Mucosa of stomach (tissue), 1 donor: ENCODE results near the gene LCN2.
A peak's percentile ranks its signal among the peaks of the same experiment; 100 is the strongest.

Experiments
- H3K27me3 ChIP-seq: one replicate; pipeline ENCODE4 v1.7.0; 2013; ENCODE audit warnings: mild to moderate bottlenecking, low read length; ENCODE audit not compliant: control insufficient read depth, insufficient read depth
- H3K36me3 ChIP-seq: one replicate; pipeline ENCODE4 v1.7.0; 2013; ENCODE audit warnings: low read length; ENCODE audit not compliant: control insufficient read depth, insufficient read depth
- H3K4me1 ChIP-seq: one replicate; pipeline ENCODE4 v1.7.0; 2013; ENCODE audit warnings: mild to moderate bottlenecking, low read length; ENCODE audit not compliant: control insufficient read depth, insufficient read depth
- H3K4me3 ChIP-seq: one replicate; pipeline ENCODE4 v1.7.0; 2013; ENCODE audit warnings: low read length
- H3K9ac ChIP-seq: one replicate; pipeline ENCODE4 v1.7.0; 2013; ENCODE audit warnings: mild to moderate bottlenecking, low read length, moderate library complexity
- H3K9me3 ChIP-seq: one replicate; pipeline ENCODE4 v1.7.0; 2013; ENCODE audit warnings: mild to moderate bottlenecking, low read length, moderate library complexity; ENCODE audit not compliant: control insufficient read depth
- donor health status: Pancreatic carcinoma.

Gene LCN2

GRCh38 chr9:128188209-128188608, 39.0 kb downstream of the LCN2 start:
- Histone ChIP-seq H3K9me3 (no peaks in the 10 kb centered on the region), H3K4me1 (peaks cover 15% of the 10 kb centered on the region), H3K27me3 (no peaks in the 10 kb centered on the region), H3K36me3 (no peaks in the 10 kb centered on the region), H3K9ac (no peak overlapping the region), H3K4me3 (no peak overlapping the region)

- H3K36me3 ChIP-seq: no peaks in the 10 kb centered on the region
- no peak overlapping the region for H3K4me3 ChIP-seq
- H3K4me1 ChIP-seq: peaks cover 15% of the 10 kb centered on the region
- no peak overlapping the region for H3K9ac ChIP-seq
- H3K27me3 ChIP-seq: no peaks in the 10 kb centered on the region
- no peaks in the 10 kb centered on the region for H3K9me3 ChIP-seq
These were observed 40.8 kb downstream of the LCN2 start for GRCh38 chr9:128190013-128190412.

GRCh38 chr9:128190516-128191405, 41.5 kb downstream of the LCN2 start:
- Histone ChIP-seq H3K9me3 (no peaks in the 10 kb centered on the region), H3K36me3 (no peaks in the 10 kb centered on the region), H3K27me3 (no peaks in the 10 kb centered on the region), H3K4me3 (peak overlapping the region; percentile 85), H3K9ac (peak overlapping the region; percentile 99), H3K4me1 (peaks cover 15% of the 10 kb centered on the region)

- peak within 1 kb of the TSS; percentile 87 for H3K4me3 ChIP-seq
- peak within 1 kb of the TSS; percentile 99 for H3K9ac ChIP-seq
- H3K27me3 ChIP-seq: no peaks in the 10 kb centered on the region
- peaks cover 15% of the 10 kb centered on the region for H3K4me1 ChIP-seq
- no peaks in the 10 kb centered on the region for H3K36me3 ChIP-seq
- H3K9me3 ChIP-seq: no peaks in the 10 kb centered on the region
These were observed 42.3 kb downstream of the LCN2 start, which contains the start of gene CIZ1 for GRCh38 chr9:128191406-128192046. Gene CIZ1, minus strand, starts transcription at chr9:128191572. Its CDS starts 715 bp downstream, at chr9:128190857.

- Histone ChIP-seq H3K9ac (peak overlapping the region; percentile 99), H3K4me3 (no peak overlapping the region), H3K27me3 (no peaks in the 10 kb centered on the region), H3K4me1 (peaks cover 15% of the 10 kb centered on the region), H3K9me3 (no peaks in the 10 kb centered on the region), H3K36me3 (no peaks in the 10 kb centered on the region)
These were observed 43.5 kb downstream of the LCN2 start for GRCh38 chr9:128192601-128193371.

GRCh38 chr9:128193469-128194096, 44.3 kb downstream of the LCN2 start:
- H3K36me3 ChIP-seq: no peaks in the 10 kb centered on the region
- no peaks in the 10 kb centered on the region for H3K9me3 ChIP-seq
- H3K4me1 ChIP-seq: peaks cover 15% of the 10 kb centered on the region
- H3K9ac ChIP-seq: no peak overlapping the region
- no peak overlapping the region for H3K4me3 ChIP-seq
- no peaks in the 10 kb centered on the region for H3K27me3 ChIP-seq

GRCh38 chr9:128201441-128202369, 52.5 kb downstream of the LCN2 start:
- Histone ChIP-seq H3K9me3 (no peaks in the 10 kb centered on the region), H3K36me3 (no peaks in the 10 kb centered on the region), H3K9ac (no peak overlapping the region)

GRCh38 chr9:128202648-128203023, 53.4 kb downstream of the LCN2 start:
- Histone ChIP-seq H3K4me1 (peaks cover 13% of the 10 kb centered on the region), H3K27me3 (peaks cover 28% of the 10 kb centered on the region), H3K9me3 (no peaks in the 10 kb centered on the region), H3K36me3 (no peaks in the 10 kb centered on the region), H3K4me3 (no peak overlapping the region), H3K9ac (no peak overlapping the region)

More at GRCh38 chr9:128201441-128202369, 52.5 kb downstream of the LCN2 start:
- peaks cover 28% of the 10 kb centered on the region for H3K27me3 ChIP-seq
- H3K4me3 ChIP-seq: no peak overlapping the region
- H3K4me1 ChIP-seq: peaks cover 13% of the 10 kb centered on the region
